Stimulated activated CD4-positive, alpha-beta T cell treated with anti-CD3 and anti-CD28 coated beads, Interleukin-12 subunit alpha, Interleukin-12 subunit beta, amount 100 ng/mL, for 48 hours (primary cell): ENCODE results near the gene RRP8.

ENCODE experiments used
- DNase-seq, 3 donors: peaks; one replicate each; pipeline ENCODE4 v3.0.0-alpha.2; 2020; ENCODE audit warnings: low read depth in 2 of 3, low spot score in 1 of 3

Gene RRP8

GRCh38 chr11:6546735-6547134, 56.7 kb downstream of the RRP8 start:
- no peak for DNase-seq

GRCh38 chr11:6545917-6546605, 57.4 kb downstream of the RRP8 start:
- DNase-seq = no peak
